HL-60 (cell line): Measurements from ENCODE around the gene PIK3R5.

Experiments
- POLR2AphosphoS5 ChIP-seq: IDR thresholded peaks from 2 replicates; pipeline ENCODE4 v1.6.1; 2012; ENCODE audit warnings: low read depth
- REST ChIP-seq: IDR thresholded peaks from 2 replicates; pipeline ENCODE4 v1.6.1; 2012; ENCODE audit warnings: low read depth; ENCODE audit not compliant: insufficient replicate concordance
- SPI1 ChIP-seq: IDR thresholded peaks from 2 replicates; pipeline ENCODE4 v1.6.1; 2012; ENCODE audit warnings: low read depth, mild to moderate bottlenecking, borderline replicate concordance

- no peak for TF ChIP-seq POLR2AphosphoS5
- no peak for TF ChIP-seq REST
- no peak for TF ChIP-seq SPI1
Measured at GRCh38 chr17:8957721-8958120, 7.8 kb downstream of the PIK3R5 start.
